OCI-M2 (cell line): ENCODE measurements around the gene THAP9.
"Not testable (repeated sequence)": the region's sequence is repeated elsewhere in the genome, so short reads cannot be mapped to it uniquely, and the experiment has no call there.

Experiments used
- DNase-seq: peaks from one replicate; lab custom pipeline; 2025; ENCODE audit not compliant: unreplicated experiment; lab: John Stamatoyannopoulos, UW

THAP9 gene

GRCh38 chr4:82893942-82894341 lies 6.6 kb upstream of the THAP9 start:
- no peak for DNase-seq

GRCh38 chr4:82896755-82897154 lies 3.8 kb upstream of the THAP9 start:
- no peak for DNase-seq

GRCh38 chr4:82898322-82899243 lies 2.0 kb upstream of the THAP9 start:
- DNase-seq, result no peak

- no peak for DNase-seq
Observed at GRCh38 chr4:82899374-82900065, 1.0 kb upstream of the THAP9 start.

GRCh38 chr4:82900066-82900410 lies 497 bp upstream of the THAP9 start:
- DNase-seq, result no peak

- no peak for DNase-seq
Observed at GRCh38 chr4:82901183-82901718, 716 bp downstream of the THAP9 start.

GRCh38 chr4:82903737-82904136 lies 3.2 kb downstream of the THAP9 start:
- no peak for DNase-seq

- no peak for DNase-seq
Observed at GRCh38 chr4:82905205-82905604, 4.7 kb downstream of the THAP9 start.

- no peak for DNase-seq
Observed at GRCh38 chr4:82906469-82906868, 5.9 kb downstream of the THAP9 start.

GRCh38 chr4:82909326-82909725 lies 8.8 kb downstream of the THAP9 start:
- no peak for DNase-seq

GRCh38 chr4:82913305-82913704 lies 12.8 kb downstream of the THAP9 start:
- no peak for DNase-seq

- not testable (repeated sequence) for DNase-seq
Observed at GRCh38 chr4:82913968-82914367, 13.4 kb downstream of the THAP9 start.

GRCh38 chr4:82918091-82918490 lies 17.6 kb downstream of the THAP9 start:
- DNase-seq, result no peak

GRCh38 chr4:82919386-82919785 lies 18.9 kb downstream of the THAP9 start:
- DNase-seq, result no peak

- no peak for DNase-seq
Observed at GRCh38 chr4:82921795-82922194, 21.3 kb downstream of the THAP9 start.

- no peak for DNase-seq
Observed at GRCh38 chr4:82930848-82931755, 30.6 kb downstream of the THAP9 start.

- no peak for DNase-seq
Observed at GRCh38 chr4:82934441-82934840, 33.9 kb downstream of the THAP9 start.

- DNase-seq, result no peak
Observed at GRCh38 chr4:82939414-82939813, 38.9 kb downstream of the THAP9 start.

- DNase-seq, result no peak
Observed at GRCh38 chr4:82947498-82947897, 47.0 kb downstream of the THAP9 start.

GRCh38 chr4:82948647-82949204 lies 48.2 kb downstream of the THAP9 start:
- no peak for DNase-seq

- no peak for DNase-seq
Observed at GRCh38 chr4:82951196-82951595, 50.7 kb downstream of the THAP9 start.
